NCI-H1694 treated with DMSO at 0.1 percent for 48 hours (cell line): Measurements from ENCODE around the gene MORN1.
"Not testable (repeated sequence)": the region's sequence is repeated elsewhere in the genome, so short reads cannot be mapped to it uniquely, and the experiment has no call there.

Source experiments
- DNase-seq: peaks from one replicate; lab custom pipeline; 2025; lab: John Stamatoyannopoulos, UW

The MORN1 gene

GRCh38 chr1:2391041-2391930, at the start of gene MORN1, which contains the start of gene RER1:
Gene MORN1 (minus strand): TSS chr1:2391554. CDS start chr1:2391533, 21 bp downstream.
Gene RER1 (plus strand): TSS chr1:2391841. CDS start chr1:2395791, 3,950 bp downstream.
- DNase-seq = peak; percentile 93

GRCh38 chr1:2440346-2440745, 49.0 kb upstream of the MORN1 start:
- not testable (repeated sequence) for DNase-seq

DNA sequence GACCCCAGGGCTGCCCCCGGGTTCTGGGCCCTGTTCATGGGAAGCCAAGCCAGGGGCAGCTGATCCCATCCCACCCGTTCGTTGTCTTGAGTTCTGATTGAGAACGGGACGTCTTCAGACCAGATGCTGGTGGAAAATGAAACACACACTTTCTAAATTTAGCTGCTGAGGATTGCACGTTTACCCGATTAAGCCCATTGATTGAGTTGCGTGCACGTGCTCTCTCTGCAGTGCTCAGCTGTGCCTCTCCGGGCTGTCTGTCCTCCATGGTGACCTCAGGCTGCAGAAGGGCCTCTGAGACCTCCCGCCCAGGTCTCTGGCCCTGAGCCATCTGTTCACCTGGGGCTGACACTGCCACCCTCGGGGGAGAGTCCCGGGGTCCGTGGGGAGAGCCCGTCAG, 48.0 kb upstream of the MORN1 start:
- peak; percentile 20 for DNase-seq

- no peak for DNase-seq
Observed at GRCh38 chr1:2438641-2439040, 47.3 kb upstream of the MORN1 start.

DNA sequence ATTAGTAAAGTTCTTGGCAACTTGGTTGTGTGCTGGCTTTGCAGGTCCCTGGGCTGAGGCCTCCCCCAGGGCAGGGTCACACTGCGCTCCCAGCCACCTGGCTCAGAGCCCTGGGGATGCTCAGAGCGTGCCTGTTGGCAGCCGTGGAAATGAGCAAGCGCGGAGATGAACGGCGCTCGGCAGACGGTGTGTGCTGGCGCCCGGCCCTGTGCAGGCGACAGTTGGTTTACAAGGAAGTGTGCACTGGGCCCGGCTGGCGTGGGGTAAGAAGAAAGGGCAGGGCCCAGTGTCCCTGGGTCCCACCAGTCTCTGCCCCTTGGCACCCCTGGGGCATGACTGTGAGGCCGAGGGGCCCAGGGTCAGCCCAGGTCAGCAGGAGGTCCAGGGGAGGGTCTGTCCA, 46.7 kb upstream of the MORN1 start:
- peak; percentile 60 for DNase-seq

DNA sequence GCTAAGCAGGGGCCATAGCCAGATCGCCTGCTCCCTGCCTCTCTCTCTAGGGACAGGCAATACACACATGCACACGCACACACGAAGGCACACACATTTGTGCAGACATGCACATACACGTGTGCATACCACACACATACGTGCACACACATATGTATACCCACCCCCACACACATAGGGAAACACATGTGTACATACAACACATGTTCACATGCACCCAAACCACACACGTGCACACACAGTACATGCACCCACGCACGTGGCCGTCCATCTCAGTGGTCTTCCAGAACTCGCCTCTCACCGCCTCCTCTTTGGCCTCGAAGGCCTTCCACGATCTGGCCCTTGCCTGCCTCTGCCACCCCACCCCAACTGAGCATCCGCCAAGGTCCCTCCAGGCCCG, 46.3 kb upstream of the MORN1 start:
- DNase-seq = no peak

DNA sequence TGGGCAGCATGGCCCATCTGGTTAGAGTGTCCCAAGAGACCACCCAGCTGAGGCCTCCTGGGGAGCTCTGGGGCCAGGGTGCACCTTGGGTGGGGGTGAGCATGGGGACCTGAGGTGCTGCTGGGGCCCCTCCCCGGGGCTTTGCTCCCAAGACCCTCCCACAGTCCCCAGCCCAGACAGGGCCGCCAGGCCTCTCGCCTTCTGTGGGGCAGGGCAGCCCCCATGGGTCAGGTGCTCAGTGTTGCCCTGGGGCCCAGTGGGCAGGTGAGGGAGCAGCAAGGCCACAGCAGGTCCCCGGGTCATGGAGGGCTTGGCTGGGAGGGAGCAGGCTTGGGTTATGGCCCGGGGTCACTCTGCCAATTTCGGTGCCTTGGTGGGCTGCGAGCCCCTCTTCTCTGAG, 45.5 kb upstream of the MORN1 start:
- DNase-seq = no peak

DNA sequence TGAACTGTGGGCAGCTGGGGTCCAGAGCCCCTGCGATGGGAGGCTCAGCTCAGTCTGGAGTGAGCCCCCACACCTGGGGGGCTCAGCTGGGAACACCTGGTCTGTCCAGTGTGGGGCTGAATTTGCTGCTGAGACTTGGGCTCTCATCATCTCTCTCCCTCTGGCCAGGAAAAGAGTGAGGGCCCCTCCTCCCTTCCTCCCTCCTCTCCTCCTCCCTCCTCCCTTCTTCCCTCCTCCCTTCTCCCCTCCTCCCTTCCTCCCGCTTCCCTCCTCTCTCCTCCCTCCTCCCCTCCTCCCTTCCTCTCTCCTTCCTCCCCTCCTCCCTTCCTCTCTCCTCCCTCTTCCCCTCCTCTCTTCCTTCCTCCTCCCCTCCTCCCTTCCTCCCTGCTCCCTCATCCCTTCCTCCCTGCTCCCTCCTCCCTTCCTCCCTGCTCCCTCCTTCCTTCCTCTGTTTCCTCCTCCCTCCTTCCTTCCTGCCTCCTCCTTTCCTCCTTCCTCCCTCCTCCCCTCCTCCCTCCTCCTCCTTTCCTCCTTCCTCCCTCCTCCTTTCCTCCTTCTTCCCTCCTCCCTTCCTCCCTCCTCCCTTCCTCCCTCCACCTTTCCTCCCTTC, 44.5 kb upstream of the MORN1 start:
- no peak for DNase-seq

DNA sequence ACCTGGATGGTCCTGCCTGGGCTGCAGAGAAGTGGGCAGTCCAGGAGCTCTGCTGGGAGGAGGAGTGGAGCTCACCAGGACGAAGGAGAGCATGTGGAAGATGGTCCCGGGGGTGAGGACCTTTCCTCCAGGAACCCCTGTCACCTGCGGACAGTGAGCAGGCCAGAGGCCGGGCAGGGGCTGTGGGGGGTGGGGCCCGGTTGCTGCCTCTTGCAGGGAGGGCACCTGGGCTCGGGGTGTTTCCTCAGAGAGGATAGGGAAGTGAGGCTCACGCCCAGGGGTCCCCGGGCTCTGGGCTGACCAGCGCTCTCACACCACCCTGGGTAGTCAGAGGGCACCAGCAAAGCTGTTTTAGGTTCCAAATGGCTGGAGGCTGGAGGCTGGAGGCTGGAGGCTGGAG, 43.7 kb upstream of the MORN1 start:
- no peak for DNase-seq

DNA sequence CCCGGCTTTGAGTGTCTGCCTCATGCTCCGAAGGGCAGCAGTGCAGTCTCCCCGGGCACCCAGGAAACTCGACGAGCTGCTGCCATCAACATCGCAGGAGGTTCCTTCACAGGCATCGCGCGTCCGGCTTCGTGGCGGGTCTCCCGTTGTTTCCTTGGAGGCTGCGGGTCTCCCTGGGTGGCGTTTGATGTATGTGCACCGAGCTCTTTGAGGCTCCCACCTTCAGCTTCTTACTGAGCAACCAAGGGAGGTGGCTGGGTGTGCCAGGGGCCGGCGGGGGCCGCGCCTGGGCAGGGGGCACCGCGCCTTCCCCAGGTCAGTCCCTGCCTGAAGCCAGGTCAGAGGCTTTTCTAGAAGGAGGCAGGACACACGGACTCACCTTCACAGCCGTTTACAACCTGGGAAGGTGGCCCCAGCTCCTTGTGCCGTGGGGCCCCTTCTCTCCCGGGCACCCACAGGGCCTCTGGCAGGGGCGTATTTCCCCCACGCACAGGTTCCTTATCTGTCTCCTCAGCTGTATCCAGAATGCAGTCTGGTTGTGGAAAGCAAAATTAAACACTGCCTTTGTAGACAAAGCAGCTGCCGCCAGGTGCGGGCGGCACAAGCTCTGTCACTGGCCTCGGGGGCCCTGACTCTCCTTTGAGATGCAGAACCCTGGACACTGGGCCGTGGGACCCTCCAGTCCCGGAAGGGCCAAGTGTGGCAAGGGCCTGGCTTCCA, 42.7 kb upstream of the MORN1 start:
- DNase-seq = no peak

GRCh38 chr1:2433196-2433595, 41.8 kb upstream of the MORN1 start:
- DNase-seq = no peak

- no peak for DNase-seq
Observed at GRCh38 chr1:2432441-2432844, 41.1 kb upstream of the MORN1 start.

DNA sequence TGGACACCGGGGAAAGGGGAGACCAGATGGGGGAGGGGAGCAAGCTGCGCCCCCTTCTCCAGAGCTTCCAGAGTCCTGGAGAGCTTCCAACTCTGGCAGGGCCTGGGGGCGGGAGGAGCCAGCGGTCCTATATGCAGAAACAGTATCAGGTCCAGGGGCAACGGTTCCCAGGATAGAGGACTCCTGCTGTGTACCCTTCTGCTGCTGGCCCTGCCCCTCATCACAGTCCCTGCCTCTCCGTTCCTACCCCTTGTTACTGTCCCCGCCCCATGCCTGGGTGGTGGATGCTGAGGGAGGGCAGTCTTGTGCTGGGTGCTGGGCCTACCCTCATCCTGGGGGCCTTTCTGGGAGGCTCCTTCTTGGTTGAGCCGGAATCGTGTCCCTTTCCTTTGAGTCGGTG, 40.2 kb upstream of the MORN1 start:
- peak; percentile 91 for DNase-seq

DNA sequence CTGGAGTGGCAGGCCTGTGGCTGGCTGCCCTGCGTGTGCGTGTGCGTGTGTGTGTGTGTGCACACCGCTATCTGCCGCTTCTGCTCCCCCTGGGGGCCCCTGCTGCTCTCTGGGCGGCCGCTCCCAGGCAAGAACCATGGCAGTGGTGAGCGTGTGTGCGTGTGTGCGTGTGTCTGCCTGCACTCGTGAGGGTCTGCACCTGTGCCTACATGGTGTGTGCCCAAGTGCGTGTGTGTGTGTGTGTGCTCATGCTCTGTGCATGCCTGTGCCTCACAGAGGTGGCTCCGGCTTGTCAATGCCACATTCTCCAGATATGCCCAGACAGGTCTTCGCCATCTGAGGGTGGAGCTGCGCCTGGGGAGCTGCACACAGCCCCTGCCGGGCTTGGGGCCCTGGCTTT, 39.7 kb upstream of the MORN1 start:
- no peak for DNase-seq

DNA sequence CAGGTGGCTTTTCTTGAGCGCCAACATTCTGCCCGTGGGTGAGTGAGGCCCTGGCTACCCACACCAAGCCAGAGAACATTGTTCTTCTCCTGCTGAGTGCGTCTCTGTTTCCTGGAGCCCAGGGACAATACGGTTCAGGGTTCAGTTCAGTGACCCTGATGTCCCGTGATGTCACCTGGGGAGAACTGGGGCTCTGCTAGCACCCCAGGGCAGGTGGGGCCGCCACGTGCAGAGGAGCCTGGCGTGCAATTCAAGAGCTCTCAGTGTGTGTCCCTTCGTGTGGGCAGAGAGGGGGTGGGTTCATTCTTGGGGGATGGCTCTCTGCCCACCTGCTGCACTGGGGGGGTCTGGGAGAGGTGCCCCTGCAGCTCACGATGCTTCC, 39.2 kb upstream of the MORN1 start:
- DNase-seq = no peak

DNA sequence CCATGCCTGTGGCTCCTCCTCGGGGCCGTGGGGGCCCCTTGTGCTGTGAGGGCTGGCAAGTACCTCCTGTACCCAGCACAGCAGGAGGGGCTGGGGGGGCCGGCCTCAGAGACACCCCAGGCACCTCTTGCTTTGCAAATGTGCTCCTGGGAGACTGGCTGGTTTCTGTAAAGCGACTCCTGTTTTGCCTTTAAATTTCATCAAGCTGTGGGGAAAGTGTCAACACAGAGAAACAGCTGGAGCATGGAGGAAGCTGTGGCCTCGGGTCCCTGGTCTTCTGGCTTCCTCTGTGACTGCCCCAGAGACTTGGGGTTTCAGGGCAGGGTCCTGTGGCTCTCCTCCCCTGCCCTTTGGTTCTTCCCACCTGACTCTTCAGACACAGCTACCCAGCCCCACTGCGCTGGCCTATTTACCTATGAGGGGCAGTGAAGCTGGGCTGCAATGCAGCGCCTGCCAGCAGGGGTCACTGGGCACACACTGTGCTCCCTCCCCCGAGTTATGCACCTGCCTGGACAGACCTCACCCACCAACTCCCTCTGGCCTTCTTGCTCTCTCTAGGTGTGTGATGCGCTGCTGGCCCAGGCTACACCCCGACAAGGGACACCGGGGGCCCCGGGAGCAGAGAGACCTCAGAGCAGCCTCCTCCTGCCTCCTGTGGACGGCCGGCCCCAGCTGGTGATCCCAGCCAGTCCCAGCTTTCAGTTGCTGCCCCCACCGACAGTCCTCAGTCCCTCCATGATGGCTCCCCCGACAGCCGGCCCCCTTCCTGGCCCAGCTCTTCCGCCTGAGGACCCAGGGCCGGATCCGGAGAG, 38.6 kb upstream of the MORN1 start:
- DNase-seq = no peak

DNA sequence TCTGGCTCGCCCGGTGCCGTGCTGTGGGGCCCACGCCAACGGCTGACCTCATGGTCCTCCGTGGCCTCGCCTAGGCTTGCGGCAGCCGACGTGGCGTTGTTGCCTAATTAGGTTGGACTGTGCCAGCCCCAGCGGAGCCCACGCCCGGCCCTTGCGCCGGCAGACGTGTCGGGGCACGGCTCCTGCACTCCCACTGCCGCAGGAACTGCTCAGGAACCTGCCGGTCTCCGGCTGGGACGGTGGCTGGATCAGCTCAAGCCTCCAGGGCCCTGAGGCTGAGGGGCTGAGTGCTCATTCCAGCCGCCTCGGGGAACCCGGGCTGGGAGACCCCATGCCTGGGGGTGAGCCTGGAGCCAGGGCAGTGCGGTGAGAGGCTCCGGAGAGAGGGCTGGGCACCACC, 37.1 kb upstream of the MORN1 start:
- DNase-seq = no peak

DNA sequence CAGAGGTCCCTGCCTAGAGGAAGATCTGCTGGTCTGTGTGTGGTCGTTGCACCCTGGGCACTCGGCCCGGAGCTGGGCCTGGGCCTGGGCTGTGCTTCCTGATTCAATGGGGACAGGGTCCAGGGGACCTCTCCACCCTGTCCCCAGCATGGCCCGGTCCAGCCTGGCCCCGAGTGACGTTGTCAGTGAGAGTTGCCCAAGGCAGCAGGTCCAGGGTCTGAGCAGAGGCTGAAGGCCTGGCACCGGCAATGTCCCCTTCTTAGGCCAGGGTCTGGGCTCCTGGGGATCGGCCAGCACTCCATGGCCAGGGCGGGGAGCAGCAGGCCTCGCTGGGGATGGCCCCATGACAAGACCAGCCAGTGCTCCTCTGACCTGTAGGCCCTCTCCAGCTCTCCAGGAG, 36.6 kb upstream of the MORN1 start:
- DNase-seq = no peak

DNA sequence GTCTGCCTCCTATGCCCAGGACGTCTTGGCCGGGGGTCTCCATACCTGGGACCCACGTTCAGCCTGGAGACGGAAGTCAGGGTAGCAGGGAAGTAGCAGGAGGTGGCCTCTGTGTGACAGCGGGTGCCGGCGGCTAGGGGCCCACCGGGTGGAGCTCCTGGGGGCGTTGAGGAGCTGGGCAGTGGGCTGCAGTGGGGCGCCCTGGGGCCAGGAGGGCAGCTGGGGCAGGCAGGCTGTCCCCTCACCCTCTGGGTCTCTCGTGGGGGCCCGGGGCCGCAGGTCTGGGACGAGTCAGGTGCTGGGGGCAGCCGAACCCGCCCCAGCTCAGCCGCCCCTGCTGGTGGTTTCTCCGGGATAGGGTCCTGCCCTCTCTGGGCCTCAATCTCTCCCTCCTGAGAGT, 35.7 kb upstream of the MORN1 start:
- DNase-seq = no peak

DNA sequence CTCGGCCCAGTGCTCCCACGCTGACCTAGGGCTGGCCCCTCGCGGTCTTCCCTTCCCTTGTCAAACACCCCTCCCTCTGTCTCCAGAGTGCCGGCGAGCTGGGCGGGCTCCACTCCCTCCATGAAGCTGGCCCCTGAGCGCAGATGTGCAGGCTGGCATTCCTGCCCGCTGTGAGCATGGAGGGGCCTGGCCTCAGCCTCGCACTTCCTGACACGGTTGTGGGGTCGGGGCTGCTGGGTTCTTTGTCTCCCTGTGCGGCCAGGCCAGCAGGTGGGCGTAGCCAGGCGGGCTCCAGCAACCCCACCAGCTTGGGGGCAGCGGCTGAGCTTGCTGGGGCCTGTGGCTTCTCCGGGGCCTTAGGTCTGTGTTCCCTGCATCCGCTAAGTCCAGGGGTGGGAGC, 35.2 kb upstream of the MORN1 start:
- DNase-seq = no peak

DNA sequence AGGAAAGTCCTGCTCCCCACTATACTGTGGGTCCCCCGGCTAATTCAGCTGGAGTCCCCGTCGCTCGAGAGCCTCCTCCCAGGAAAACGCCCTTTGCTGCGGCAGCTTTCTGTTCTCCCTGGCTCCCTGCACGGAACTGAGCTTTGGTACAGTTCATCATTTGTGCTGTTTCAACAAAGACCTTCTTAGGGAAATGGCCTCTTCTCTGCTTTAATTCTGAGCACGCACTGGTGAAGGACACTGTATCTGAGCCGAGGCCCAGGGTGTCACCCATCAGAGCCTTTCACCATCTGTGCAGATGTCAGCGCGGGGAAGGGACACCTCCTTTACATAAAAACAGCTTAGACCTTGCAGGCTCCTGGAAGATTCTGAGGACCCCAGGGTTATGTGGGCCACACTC, 34.5 kb upstream of the MORN1 start:
- DNase-seq = no peak

GRCh38 chr1:2422523-2422922, 31.2 kb upstream of the MORN1 start:
- no peak for DNase-seq
